Cardiac muscle cell (in vitro differentiated cells and primary cell): ENCODE data around the gene ST8SIA4. TPM values are rescaled to one million over a fixed set of nuclear protein-coding genes. Genes with fewer than 3 reads are reported as not detected.
"Not testable (repeated sequence)": the region's sequence is repeated elsewhere in the genome, so short reads cannot be mapped to it uniquely, and the experiment has no call there.

Source experiments
- DNase-seq, 2 donors: peaks; one replicate each; pipeline versions ENCODE4 v3.0.0 to v3.0.0-alpha.2; 2010 to 2017; ENCODE audit warnings: low read depth in 1 of 2, low spot score in 1 of 2
- H3K27ac ChIP-seq: fragments of 200-600 bp; sonication (generic); 2 replicates; pipeline ENCODE4 v1.5.1; 2016
- H3K27me3 ChIP-seq: fragments of 200-600 bp; sonication (generic); 2 replicates; pipeline ENCODE4 v1.6.0; 2016; ENCODE audit warnings: control low read depth
- H3K36me3 ChIP-seq: fragments of 200-600 bp; sonication (generic); 2 replicates; pipeline ENCODE4 v1.5.1; 2016; ENCODE audit warnings: control low read depth
- H3K4me1 ChIP-seq: fragments of 200-600 bp; sonication (generic); 2 replicates; pipeline ENCODE4 v1.8.1; 2017; ENCODE audit warnings: low read depth, mild to moderate bottlenecking, mixed run types
- H3K4me3 ChIP-seq: fragments of 200-600 bp; sonication (generic); 2 replicates; pipeline ENCODE4 v1.5.1; 2016; ENCODE audit warnings: mild to moderate bottlenecking
- H3K9me3 ChIP-seq: fragments of 200-600 bp; sonication (generic); 2 replicates; pipeline ENCODE4 v1.5.1; 2017; ENCODE audit warnings: low read depth, mild to moderate bottlenecking, control low read depth
- CTCF ChIP-seq: IDR thresholded peaks from 2 replicates; pipeline ENCODE4 v1.5.1; 2012; ENCODE audit warnings: low read depth, mild to moderate bottlenecking, low read length
- polyA plus RNA-seq: library from polyadenylated mRNA; unstranded; fragments of >200 nt; fragmentation: Nextera tagmentation; extraction: Ambion mirVana; gene quantifications from 2 replicates; pipeline ENCODE4 v1.2.1, GENCODE V29; 2016
- total RNA-seq: library from RNA; depleted of rRNA; stranded (reverse); fragments of >200 nt; gene quantifications from 2 replicates; pipeline ENCODE4 v1.2.3, GENCODE V29; 2016

The ST8SIA4 gene
- total and polyA plus RNA-seq, 2 experiments from 2014 or later: 0.02 to 0.06 TPM

GRCh38 chr5:100790170-100790665 lies 112.9 kb downstream of the ST8SIA4 start:
- peak in 1 of 2 donors; percentile 35 for DNase-seq
- Histone ChIP-seq H3K36me3 (no peaks in the 10 kb centered on the region), H3K27ac (no peak overlapping the region), H3K4me3 (no peak overlapping the region), H3K4me1 (no peaks in the 10 kb centered on the region), H3K27me3 (no peaks in the 10 kb centered on the region), H3K9me3 (no peaks in the 10 kb centered on the region)
- no peak for TF ChIP-seq CTCF

- Histone ChIP-seq H3K36me3 (no peaks in the 10 kb centered on the region), H3K4me1 (no peaks in the 10 kb centered on the region), H3K27me3 (no peaks in the 10 kb centered on the region), H3K4me3 (no peak overlapping the region), H3K9me3 (no peaks in the 10 kb centered on the region), H3K27ac (no peak overlapping the region)
- no peak for TF ChIP-seq CTCF
- DNase-seq: no peak
These were observed 113.4 kb downstream of the ST8SIA4 start for GRCh38 chr5:100789694-100790093.

GRCh38 chr5:100788417-100788816 lies 114.7 kb downstream of the ST8SIA4 start:
- Histone ChIP-seq H3K27ac (no peak overlapping the region), H3K4me1 (no peaks in the 10 kb centered on the region), H3K36me3 (no peaks in the 10 kb centered on the region), H3K9me3 (no peaks in the 10 kb centered on the region), H3K4me3 (no peak overlapping the region), H3K27me3 (no peaks in the 10 kb centered on the region)
- no peak for DNase-seq
- no peak for TF ChIP-seq CTCF

GRCh38 chr5:100787648-100788047 lies 115.4 kb downstream of the ST8SIA4 start:
- TF ChIP-seq CTCF: no peak
- no peaks in the 10 kb centered on the region for H3K36me3 ChIP-seq
- H3K27me3 ChIP-seq: no peaks in the 10 kb centered on the region
- no peak for DNase-seq
- no peak overlapping the region for H3K27ac ChIP-seq
- no peaks in the 10 kb centered on the region for H3K9me3 ChIP-seq
- no peak overlapping the region for H3K4me3 ChIP-seq
- H3K4me1 ChIP-seq: no peaks in the 10 kb centered on the region

GRCh38 chr5:100785536-100785935 lies 117.5 kb downstream of the ST8SIA4 start:
- not testable (repeated sequence) for H3K27me3 ChIP-seq, H3K4me1 ChIP-seq, H3K9me3 ChIP-seq, H3K4me3 ChIP-seq, H3K36me3 ChIP-seq, H3K27ac ChIP-seq, DNase-seq

- Histone ChIP-seq H3K36me3 (no peaks in the 10 kb centered on the region), H3K27me3 (no peaks in the 10 kb centered on the region), H3K9me3 (no peaks in the 10 kb centered on the region), H3K4me3 (no peak overlapping the region), H3K4me1 (no peaks in the 10 kb centered on the region), H3K27ac (no peak overlapping the region)
- no peak for DNase-seq
- TF ChIP-seq CTCF: no peak
These were observed 122.7 kb downstream of the ST8SIA4 start for GRCh38 chr5:100780376-100780870.
